ENCODE results near the gene GARIN3. TPM values are rescaled to one million over a fixed set of nuclear protein-coding genes. Genes with fewer than 3 reads are reported as not detected.

The GARIN3 gene
- total RNA-seq, 2 experiments from 2014 or later, result 0.13 TPM; not detected in 1

GRCh38 chr5:157182143-157182757 is 16.2 kb upstream of the GARIN3 start:
- CTCF ChIA-PET, result interaction anchor here (0.8 to 1.6 kb wide), 4 partner anchors 11 to 40 kb away, joined by 3 to 7 read pairs (median 4); no protein-coding TSS in a partner anchor
- peak overlapping the region; percentile 99 for H3K27ac Mint-ChIP-seq
- peaks cover 56% of the 10 kb centered on the region for H3K4me1 Mint-ChIP-seq
- H3K4me3 Mint-ChIP-seq, result peak overlapping the region; percentile 94
- peaks cover 68% of the 10 kb centered on the region for H3K36me3 Mint-ChIP-seq (ENCODE audit: low read depth)
- POLR2A ChIA-PET, result interaction anchor here (0.7 to 20.6 kb wide), 15 partner anchors 11 to 124 kb away, joined by 3 to 301 read pairs (median 8); partner anchors contain the start of genes CYFIP2, GARIN3 and MED7
- H3K9me3 Mint-ChIP-seq, result no peaks in the 10 kb centered on the region
- H3K27me3 Mint-ChIP-seq, result no peaks in the 10 kb centered on the region
- DNase-seq, result no peak

DNA sequence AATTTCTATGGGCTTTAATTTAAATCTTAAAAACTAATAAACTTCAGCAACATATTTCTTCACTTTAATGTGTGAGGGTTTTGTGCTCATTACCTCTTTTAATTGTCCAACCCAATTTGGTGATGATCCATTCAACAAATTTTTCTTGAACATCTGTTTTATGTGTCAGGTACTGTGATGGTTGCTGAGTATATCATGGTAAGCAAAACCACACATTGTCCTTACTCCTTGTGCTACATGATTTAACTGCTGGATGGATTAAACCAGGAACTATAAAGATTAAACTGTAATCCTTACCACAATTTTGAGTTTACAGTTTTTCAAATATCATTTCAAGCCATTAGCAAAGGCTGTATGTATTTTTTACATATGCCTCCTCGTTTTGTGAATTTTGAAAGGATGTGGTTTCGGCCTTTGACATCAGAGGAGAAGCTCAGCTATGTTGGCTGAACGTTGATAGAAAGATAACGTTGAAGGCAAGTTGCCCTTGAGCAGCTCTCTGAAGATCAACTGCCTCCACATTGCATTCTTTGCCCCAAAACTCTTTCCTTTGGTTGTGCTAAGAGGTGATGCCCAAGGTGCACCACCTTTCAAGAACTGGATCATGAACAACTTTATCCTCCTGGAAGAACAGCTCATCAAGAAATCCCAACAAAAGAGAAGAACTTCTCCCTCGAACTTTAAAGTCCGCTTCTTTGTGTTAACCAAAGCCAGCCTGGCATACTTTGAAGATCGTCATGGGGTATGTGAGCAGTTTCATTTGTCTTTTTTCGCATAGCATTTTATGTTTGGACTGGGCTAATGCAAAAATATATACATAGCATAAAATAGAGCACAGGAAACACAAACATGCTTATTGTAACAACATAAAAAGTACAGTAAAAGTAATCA is 14.6 kb upstream of the GARIN3 start, which contains the start of gene ITK:
Gene ITK (plus strand): TSS at position 467 of the 891 bp plus-strand sequence. CDS start 138 bp downstream, at position 605.
- Mint-ChIP-seq H3K4me1 (peaks cover 49% of the 10 kb centered on the region), H3K36me3 (ENCODE audit: low read depth) (peaks cover 52% of the 10 kb centered on the region), H3K9me3 (no peaks in the 10 kb centered on the region), H3K4me3 (peak within 1 kb of the TSS; percentile 94), H3K27ac (peak within 1 kb of the TSS; percentile 99), H3K27me3 (no peaks in the 10 kb centered on the region)
- CTCF ChIA-PET, result interaction anchor here (0.7 to 3.4 kb wide), 6 partner anchors 9 to 73 kb away, joined by 3 to 19 read pairs (median 6); no protein-coding TSS in a partner anchor
- POLR2A ChIA-PET, result interaction anchor here (0.6 to 20.6 kb wide), 22 partner anchors 13 to 126 kb away, joined by 3 to 301 read pairs (median 6); partner anchors contain the start of genes GARIN3 and MED7
- peak; percentile 67 for DNase-seq

- Mint-ChIP-seq H3K4me1 (peaks cover 56% of the 10 kb centered on the region), H3K36me3 (ENCODE audit: low read depth) (peaks cover 36% of the 10 kb centered on the region), H3K9me3 (peaks cover 3% of the 10 kb centered on the region), H3K27me3 (no peaks in the 10 kb centered on the region), H3K4me3 (peak overlapping the region; percentile 65), H3K27ac (peak overlapping the region; percentile 99)
- CTCF ChIA-PET, result interaction anchor here (1.3 to 3.4 kb wide), 4 partner anchors 24 to 36 kb away, joined by 3 to 19 read pairs (median 8); no protein-coding TSS in a partner anchor
- DNase-seq, result no peak
- POLR2A ChIA-PET, result interaction anchor here (1.1 to 20.6 kb wide), 12 partner anchors 12 to 94 kb away, joined by 3 to 301 read pairs (median 25); partner anchors contain the start of genes GARIN3 and MED7
These were observed 12.9 kb upstream of the GARIN3 start for GRCh38 chr5:157178966-157179365.

GRCh38 chr5:157177953-157178352 is 11.9 kb upstream of the GARIN3 start:
- Mint-ChIP-seq H3K4me1 (peaks cover 60% of the 10 kb centered on the region), H3K36me3 (ENCODE audit: low read depth) (peaks cover 27% of the 10 kb centered on the region), H3K27ac (peak overlapping the region; percentile 99), H3K9me3 (peaks cover 3% of the 10 kb centered on the region), H3K4me3 (peak overlapping the region; percentile 65), H3K27me3 (no peaks in the 10 kb centered on the region)
- DNase-seq, result no peak
- ChIA-PET CTCF (interaction anchor here (0.8 kb wide), 1 partner anchor 29 kb away, joined by 5 read pairs; no protein-coding TSS in a partner anchor), POLR2A (interaction anchor here (1.0 to 20.6 kb wide), 5 partner anchors 11 to 94 kb away, joined by 3 to 284 read pairs (median 4); partner anchors contain the start of genes GARIN3 and MED7)

DNA sequence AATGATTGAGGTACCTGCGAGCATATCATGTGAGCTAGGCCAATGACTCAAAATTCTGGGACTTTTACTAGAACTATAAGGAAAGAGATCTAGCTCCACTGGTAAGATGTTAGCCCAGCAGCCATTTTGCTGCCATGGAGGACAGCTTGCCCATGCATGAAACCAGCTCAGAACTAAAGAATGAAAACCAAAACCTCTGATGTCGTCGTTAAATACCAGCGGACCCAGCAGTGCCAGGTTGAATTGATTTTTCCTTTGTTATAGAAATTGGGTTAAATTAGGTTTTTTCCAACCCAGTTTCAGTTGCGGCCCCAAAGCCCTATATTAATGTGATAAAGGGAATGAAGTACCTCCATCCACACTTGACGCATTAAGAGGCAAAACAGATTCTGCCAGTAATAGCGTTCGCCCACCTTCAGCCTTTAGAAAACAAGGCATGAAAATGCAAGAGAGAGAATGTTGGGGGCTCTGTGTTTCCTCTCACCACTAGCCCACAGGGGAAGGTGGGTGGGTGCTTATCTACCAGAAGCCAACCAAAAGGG is 9.1 kb upstream of the GARIN3 start:
- Mint-ChIP-seq H3K36me3 (ENCODE audit: low read depth) (peaks cover 11% of the 10 kb centered on the region), H3K27ac (peak overlapping the region; percentile 37), H3K27me3 (no peaks in the 10 kb centered on the region), H3K4me3 (no peak overlapping the region), H3K9me3 (peaks cover 7% of the 10 kb centered on the region), H3K4me1 (peaks cover 81% of the 10 kb centered on the region)
- ChIA-PET CTCF (interaction anchor here (1.1 to 1.5 kb wide), 3 partner anchors 8 to 33 kb away, joined by 3 to 5 read pairs (median 4); partner anchors contain the start of gene MED7), POLR2A (interaction anchor here (0.6 to 20.6 kb wide), 7 partner anchors 8 to 92 kb away, joined by 3 to 284 read pairs (median 6); partner anchors contain the start of genes GARIN3 and MED7)
- DNase-seq, result no peak

DNA sequence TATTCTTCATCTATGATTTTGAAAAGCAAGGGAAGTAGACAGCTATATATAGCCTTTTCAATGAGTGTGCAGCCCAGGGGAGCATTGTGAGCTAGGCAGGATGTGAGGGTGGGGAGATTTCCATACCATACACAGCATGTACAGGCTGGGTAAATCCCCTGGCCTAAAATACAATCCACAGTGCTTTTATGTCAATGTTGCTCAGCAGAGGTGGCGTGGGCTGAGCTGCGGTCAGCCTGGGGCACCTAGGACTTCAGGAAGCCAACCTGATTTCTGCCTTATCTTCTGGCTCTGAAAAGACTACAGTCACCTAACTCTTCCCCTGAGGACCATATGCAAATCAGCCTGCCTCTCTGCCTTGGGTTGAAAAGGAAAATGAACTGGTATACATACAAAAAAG is 6.3 kb upstream of the GARIN3 start:
- H3K4me3 Mint-ChIP-seq, result peak overlapping the region; percentile 46
- POLR2A ChIA-PET, result interaction anchor here (1.0 to 13.4 kb wide), 12 partner anchors 11 to 99 kb away, joined by 4 to 260 read pairs (median 8); partner anchors contain the start of genes ITK and MED7
- peaks cover 76% of the 10 kb centered on the region for H3K4me1 Mint-ChIP-seq
- DNase-seq, result peak; percentile 85
- H3K9me3 Mint-ChIP-seq, result peaks cover 11% of the 10 kb centered on the region
- CTCF ChIA-PET, result interaction anchor here (0.8 to 1.5 kb wide), 5 partner anchors 8 to 30 kb away, joined by 3 to 9 read pairs (median 4); partner anchors contain the start of genes ITK and MED7
- peaks cover 10% of the 10 kb centered on the region for H3K36me3 Mint-ChIP-seq (ENCODE audit: low read depth)
- H3K27me3 Mint-ChIP-seq, result no peaks in the 10 kb centered on the region
- peak overlapping the region; percentile 85 for H3K27ac Mint-ChIP-seq

DNA sequence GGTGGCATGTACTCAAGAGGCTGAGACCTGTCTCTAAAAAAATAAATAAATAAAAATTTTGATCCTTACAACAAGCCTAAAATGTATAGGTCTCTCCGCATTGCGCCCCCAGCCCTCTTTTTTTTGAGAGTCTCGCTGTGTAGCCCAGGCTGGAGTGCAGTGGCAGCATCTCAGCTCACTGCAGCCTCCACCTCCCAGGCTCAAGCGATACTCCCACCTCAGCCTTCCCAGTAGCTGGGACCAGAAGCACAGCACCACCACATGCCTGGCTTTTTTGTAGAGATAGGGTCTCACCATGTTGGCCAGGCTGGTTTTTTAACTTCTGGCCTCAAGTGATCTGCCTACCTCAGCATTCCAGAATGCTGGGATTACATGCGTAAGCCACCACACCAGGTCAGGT is 2.2 kb upstream of the GARIN3 start:
- no peak overlapping the region for H3K27ac Mint-ChIP-seq
- H3K36me3 Mint-ChIP-seq (ENCODE audit: low read depth), result peaks cover 10% of the 10 kb centered on the region
- no peak overlapping the region for H3K4me3 Mint-ChIP-seq
- peaks cover 77% of the 10 kb centered on the region for H3K4me1 Mint-ChIP-seq
- DNase-seq, result peak; percentile 10
- H3K27me3 Mint-ChIP-seq, result no peaks in the 10 kb centered on the region
- POLR2A ChIA-PET, result interaction anchor here (1.3 to 13.4 kb wide), 8 partner anchors 12 to 85 kb away, joined by 3 to 260 read pairs (median 6); partner anchors contain the start of genes ITK and MED7
- CTCF ChIA-PET, result interaction anchor here (1.1 to 2.2 kb wide), 8 partner anchors 11 to 145 kb away, joined by 3 to 13 read pairs (median 4); partner anchors contain the start of gene ITK
- H3K9me3 Mint-ChIP-seq, result peaks cover 8% of the 10 kb centered on the region

- Mint-ChIP-seq H3K9me3 (peaks cover 8% of the 10 kb centered on the region), H3K27me3 (no peaks in the 10 kb centered on the region), H3K4me1 (peaks cover 72% of the 10 kb centered on the region), H3K36me3 (ENCODE audit: low read depth) (peaks cover 10% of the 10 kb centered on the region), H3K4me3 (peak overlapping the region; percentile 46), H3K27ac (peak overlapping the region; percentile 77)
- POLR2A ChIA-PET, result interaction anchor here (0.8 to 13.4 kb wide), 16 partner anchors 11 to 136 kb away, joined by 3 to 260 read pairs (median 4); partner anchors contain the start of genes ITK and MED7
- CTCF ChIA-PET, result interaction anchor here (0.9 to 2.2 kb wide), 9 partner anchors 8 to 146 kb away, joined by 3 to 13 read pairs (median 4); partner anchors contain the start of gene ITK
- peak; percentile 24 for DNase-seq
These were observed 1.2 kb upstream of the GARIN3 start for GRCh38 chr5:157167214-157167621.

- Mint-ChIP-seq H3K9me3 (peaks cover 8% of the 10 kb centered on the region), H3K27ac (no peak overlapping the region), H3K4me1 (peaks cover 65% of the 10 kb centered on the region), H3K27me3 (no peaks in the 10 kb centered on the region), H3K36me3 (ENCODE audit: low read depth) (peaks cover 8% of the 10 kb centered on the region), H3K4me3 (no peak overlapping the region)
- ChIA-PET POLR2A (interaction anchor here (2.9 to 13.4 kb wide), 2 partner anchors 10 to 19 kb away, joined by 24 to 260 read pairs; partner anchors contain the start of gene ITK), CTCF (no interaction called here)
- peak; percentile 2 for DNase-seq
These were observed 396 bp downstream of the GARIN3 start for GRCh38 chr5:157165668-157166067.

DNA sequence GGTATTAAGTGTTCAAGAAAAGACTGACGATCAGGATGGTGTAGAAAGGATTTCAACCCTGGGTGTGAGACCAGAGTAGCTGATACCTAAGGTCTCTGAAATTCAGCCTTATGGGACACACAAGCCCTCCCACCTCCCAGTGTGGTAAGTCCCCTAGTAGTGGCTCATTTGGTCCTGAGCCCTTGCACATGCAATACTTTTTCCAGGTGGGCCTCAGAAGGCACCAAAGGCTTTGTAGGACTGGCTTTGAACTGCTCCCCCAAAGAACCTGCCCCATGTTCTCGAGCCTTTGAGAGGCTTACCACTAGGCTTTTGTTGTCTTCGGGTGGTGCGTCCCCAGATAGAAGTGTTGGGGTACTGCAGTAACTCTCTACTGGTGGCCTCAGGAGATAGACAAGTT is 803 bp downstream of the GARIN3 start:
- Mint-ChIP-seq H3K36me3 (ENCODE audit: low read depth) (peaks cover 4% of the 10 kb centered on the region), H3K4me1 (peaks cover 63% of the 10 kb centered on the region), H3K9me3 (peaks cover 6% of the 10 kb centered on the region), H3K4me3 (no peak overlapping the region), H3K27me3 (no peaks in the 10 kb centered on the region), H3K27ac (no peak overlapping the region)
- ChIA-PET CTCF (no interaction called here), POLR2A (interaction anchor here (2.9 to 13.4 kb wide), 2 partner anchors 9 to 19 kb away, joined by 24 to 260 read pairs; partner anchors contain the start of gene ITK)
- no peak for DNase-seq

DNA sequence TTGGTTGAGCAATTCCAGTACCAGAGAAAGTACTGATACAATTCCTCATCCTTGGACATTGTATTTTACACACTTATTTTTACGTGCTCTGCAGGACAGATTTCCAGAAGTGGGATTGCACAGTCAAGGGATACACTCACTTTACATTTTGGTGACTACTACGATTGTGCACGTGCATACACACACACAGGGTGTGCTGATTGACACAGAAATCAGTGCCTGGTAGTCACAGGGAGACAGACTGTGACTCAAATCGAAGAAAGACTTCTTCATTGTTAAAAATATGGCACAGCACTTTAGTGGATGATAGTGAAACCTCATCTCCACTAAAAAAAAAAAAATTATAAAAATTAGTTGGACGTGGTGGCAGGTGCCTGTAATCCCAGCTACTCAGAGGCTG is 1.5 kb downstream of the GARIN3 start:
- no peak overlapping the region for H3K27ac Mint-ChIP-seq
- DNase-seq, result peak; percentile 6
- H3K27me3 Mint-ChIP-seq, result no peaks in the 10 kb centered on the region
- no peak overlapping the region for H3K4me3 Mint-ChIP-seq
- H3K4me1 Mint-ChIP-seq, result peaks cover 67% of the 10 kb centered on the region
- CTCF ChIA-PET, result interaction anchor here (0.7 kb wide), 1 partner anchor 124 kb away, joined by 3 read pairs; no protein-coding TSS in a partner anchor
- H3K36me3 Mint-ChIP-seq (ENCODE audit: low read depth), result peaks cover 3% of the 10 kb centered on the region
- POLR2A ChIA-PET, result interaction anchor here (0.7 to 13.4 kb wide), 2 partner anchors 20 to 45 kb away, joined by 3 to 260 read pairs; partner anchors contain the start of gene ITK
- peaks cover under 1% of the 10 kb centered on the region for H3K9me3 Mint-ChIP-seq
